VCaP (cell line): ENCODE results near the gene ADARB2.
A peak's percentile ranks its signal among the peaks of the same experiment; 100 is the strongest.

Experiments
- H3K27ac ChIP-seq: fragments of 450-650 bp; 2 replicates; pipeline ENCODE4 v1.5.1; 2017
- CTCF ChIP-seq: fragments of 450-650 bp; conservative IDR thresholded peaks from 2 replicates; pipeline ENCODE4 v1.5.1; 2017; ENCODE audit warnings: mild to moderate bottlenecking, moderate library complexity

The ADARB2 gene

GRCh38 chr10:1300218-1300617 lies 437.1 kb downstream of the ADARB2 start:
- H3K27ac ChIP-seq: no peak overlapping the region
- no peak for TF ChIP-seq CTCF

- no peak overlapping the region for H3K27ac ChIP-seq
- no peak for TF ChIP-seq CTCF
Measured at GRCh38 chr10:1299041-1299726, 438.1 kb downstream of the ADARB2 start.

DNA sequence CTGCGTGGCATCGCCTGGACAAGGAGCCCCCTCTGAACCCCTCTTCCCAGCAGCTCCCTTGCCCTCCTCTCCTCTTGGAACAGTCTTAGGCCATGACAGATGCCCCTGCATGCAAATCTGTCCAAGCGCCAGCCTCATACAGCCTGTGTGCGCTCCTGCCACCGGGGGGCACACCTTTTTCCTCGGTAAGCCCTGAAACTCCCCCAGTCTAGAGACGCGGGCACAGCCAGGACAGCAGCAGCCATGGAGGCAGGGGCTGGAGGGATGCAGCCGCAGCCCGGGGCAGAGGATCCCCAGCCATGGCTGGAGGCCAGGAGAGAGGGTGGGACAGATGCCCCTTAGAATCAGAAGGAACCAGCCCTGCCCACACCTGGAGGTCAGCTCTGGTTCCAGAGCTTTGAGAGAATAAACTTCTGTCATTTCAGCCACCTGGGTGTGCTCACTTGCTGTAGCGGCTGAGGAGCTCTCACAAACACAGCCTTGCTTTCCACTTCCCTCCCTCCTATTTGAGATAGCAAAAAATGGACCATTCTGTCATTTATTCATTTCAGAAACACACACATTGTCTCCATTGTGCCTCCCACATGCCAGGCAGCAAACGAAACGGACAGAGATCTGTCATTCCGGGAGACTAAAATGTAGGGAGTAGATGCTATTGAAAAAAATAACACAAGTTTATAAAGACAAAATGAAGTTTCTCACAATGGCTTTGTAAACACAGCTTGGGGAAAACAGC lies 439.6 kb downstream of the ADARB2 start:
- H3K27ac ChIP-seq: no peak overlapping the region
- TF ChIP-seq CTCF: peak; percentile 49

GRCh38 chr10:1295756-1296480 lies 441.4 kb downstream of the ADARB2 start:
- H3K27ac ChIP-seq: no peak overlapping the region
- no peak for TF ChIP-seq CTCF

DNA sequence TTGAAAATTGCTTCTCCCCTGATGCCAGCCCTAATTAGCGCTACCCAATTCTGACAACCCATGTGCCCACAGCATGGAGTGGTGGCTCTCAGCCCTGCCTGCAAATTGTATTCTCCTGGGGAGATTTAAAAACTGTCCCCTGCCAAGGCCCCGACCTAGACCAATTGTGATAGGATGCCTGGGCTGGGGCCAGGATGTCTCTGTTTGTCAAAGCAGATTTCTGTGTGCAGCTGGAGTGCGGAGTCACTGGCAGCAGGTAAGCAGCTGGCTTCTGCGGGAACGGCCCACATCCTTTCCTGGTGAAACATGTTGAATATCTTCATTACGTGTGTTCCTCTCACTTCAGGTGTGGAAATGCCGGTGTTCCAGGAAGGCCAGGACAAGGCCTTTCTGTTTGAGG lies 442.6 kb downstream of the ADARB2 start:
- H3K27ac ChIP-seq: no peak overlapping the region
- TF ChIP-seq CTCF: no peak

DNA sequence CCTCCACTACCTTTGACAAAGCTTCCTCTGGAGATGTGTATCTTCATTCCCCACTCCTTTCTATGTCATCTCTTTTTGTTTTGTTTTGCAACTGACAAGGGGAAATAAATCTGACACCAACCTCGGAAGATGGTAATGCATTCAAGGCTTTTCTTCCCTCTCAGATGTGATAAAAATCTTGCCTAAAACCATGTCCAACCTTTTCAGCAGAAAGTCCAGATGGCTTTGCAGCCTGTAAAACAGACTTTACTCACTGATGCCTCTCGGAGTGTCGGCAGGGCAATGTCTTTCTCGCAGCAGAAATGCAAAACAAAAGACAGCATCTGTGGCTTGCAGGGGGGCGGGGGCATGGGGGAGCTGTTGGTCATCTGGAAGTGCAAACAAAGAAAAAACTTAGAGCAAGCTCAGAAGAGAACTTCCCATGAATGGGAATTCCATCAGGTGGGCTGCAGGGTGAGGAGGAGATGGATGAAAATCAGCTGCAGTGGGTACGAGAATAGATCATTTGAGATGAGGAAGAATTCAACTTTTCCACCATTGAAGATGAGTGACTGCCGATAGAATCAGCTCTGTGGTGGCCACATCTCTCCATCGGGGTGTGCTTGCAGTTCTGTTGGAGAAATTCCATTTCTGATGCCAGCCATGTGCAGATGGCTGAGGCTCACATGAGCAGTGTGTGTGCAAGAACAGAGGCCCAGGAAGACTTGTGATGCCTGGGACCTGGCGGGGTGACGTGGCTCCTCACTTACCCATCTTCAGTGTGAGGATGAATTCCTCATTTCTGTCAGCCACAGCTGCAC lies 443.5 kb downstream of the ADARB2 start:
- no peak overlapping the region for H3K27ac ChIP-seq
- TF ChIP-seq CTCF: no peak
